ENCODE results near the gene ZNF526. TPM values are rescaled to one million over a fixed set of nuclear protein-coding genes. Genes with fewer than 3 reads are reported as not detected.

The ZNF526 gene
- total and polyA plus RNA-seq, 9 of the 15 experiments (the other 6 are each of a cell fraction or from before 2014, with no cell fraction given): 1.3 to 17.9 (median 6.2) TPM

GRCh38 chr19:42217520-42218437, 2.3 kb upstream of the ZNF526 start, which contains the start of gene DEDD2 (continued):
- TF ChIP-seq GABPA (tag; conservative IDR thresholded peaks at IDR 0.05; ENCODE audit: low read depth) (peak; percentile 74), ESRRB (CRISPR knock-in tag; IDR thresholded peaks at IDR 0.05; ENCODE audit: borderline replicate concordance) (no peak), ATF2 (CRISPR knock-in tag; IDR thresholded peaks at IDR 0.05) (no peak), SUPT5H (IDR thresholded peaks at IDR 0.05) (peak; percentile 75), SRSF3 (IDR thresholded peaks at IDR 0.05; ENCODE audit: insufficient read depth, low read length) (no peak; the same call in 1 of the 2 replicates), HINFP (tag; conservative IDR thresholded peaks at IDR 0.05; ENCODE audit: low read depth) (no peak), POLR2AphosphoS2 (IDR thresholded peaks at IDR 0.05; ENCODE audit: low read length) (peak; percentile 91; the same call in 1 of the 2 replicates), EGR1 (conservative IDR thresholded peaks at IDR 0.05) (peak; percentile 92), LEF1 (IDR thresholded peaks at IDR 0.05) (peak; percentile 46; the same call in 1 of the 2 replicates), XRCC4 (IDR thresholded peaks at IDR 0.05; ENCODE audit: extremely low read depth, insufficient read depth, insufficient read length) (no peak), NCOA1 (IDR thresholded peaks at IDR 0.05; ENCODE audit: low read depth) (no peak), HSF4 (CRISPR knock-in tag; IDR thresholded peaks at IDR 0.05; ENCODE audit: borderline replicate concordance) (no peak), E2F4 (CRISPR knock-in tag; IDR thresholded peaks at IDR 0.05; ENCODE audit: low read depth) (no peak)
- TF ChIP-seq, protein P1, sequence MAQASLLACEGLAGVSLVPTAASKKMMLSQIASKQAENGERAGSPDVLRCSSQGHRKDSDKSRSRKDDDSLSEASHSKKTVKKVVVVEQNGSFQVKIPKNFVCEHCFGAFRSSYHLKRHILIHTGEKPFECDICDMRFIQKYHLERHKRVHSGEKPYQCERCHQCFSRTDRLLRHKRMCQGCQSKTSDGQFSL (CRISPR knock-in tag; IDR thresholded peaks at IDR 0.05): peak; percentile 83; the same call in 1 of the 2 replicates
- TF ChIP-seq, protein P1 (tag; IDR thresholded peaks at IDR 0.05): peak in 1 of 2 experiments; percentile 68; a peak in 2 of 4 replicates
- TF ChIP-seq, protein P2, sequence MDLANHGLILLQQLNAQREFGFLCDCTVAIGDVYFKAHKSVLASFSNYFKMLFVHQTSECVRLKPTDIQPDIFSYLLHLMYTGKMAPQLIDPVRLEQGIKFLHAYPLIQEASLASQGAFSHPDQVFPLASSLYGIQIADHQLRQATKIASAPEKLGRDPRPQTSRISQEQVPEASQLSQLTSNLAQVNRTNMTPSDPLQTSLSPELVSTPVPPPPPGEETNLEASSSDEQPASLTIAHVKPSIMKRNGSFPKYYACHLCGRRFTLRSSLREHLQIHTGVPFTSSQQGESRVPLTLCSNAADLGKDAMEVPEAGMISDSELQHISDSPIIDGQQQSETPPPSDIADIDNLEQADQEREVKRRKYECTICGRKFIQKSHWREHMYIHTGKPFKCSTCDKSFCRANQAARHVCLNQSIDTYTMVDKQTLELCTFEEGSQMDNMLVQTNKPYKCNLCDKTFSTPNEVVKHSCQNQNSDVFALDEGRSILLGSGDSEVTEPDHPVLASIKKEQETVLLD (IDR thresholded peaks at IDR 0.05): peak; percentile 100
- TF ChIP-seq, protein P3, sequence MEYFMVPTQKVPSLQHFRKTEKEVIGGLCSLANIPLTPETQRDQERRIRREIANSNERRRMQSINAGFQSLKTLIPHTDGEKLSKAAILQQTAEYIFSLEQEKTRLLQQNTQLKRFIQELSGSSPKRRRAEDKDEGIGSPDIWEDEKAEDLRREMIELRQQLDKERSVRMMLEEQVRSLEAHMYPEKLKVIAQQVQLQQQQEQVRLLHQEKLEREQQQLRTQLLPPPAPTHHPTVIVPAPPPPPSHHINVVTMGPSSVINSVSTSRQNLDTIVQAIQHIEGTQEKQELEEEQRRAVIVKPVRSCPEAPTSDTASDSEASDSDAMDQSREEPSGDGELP (CRISPR knock-in tag; IDR thresholded peaks at IDR 0.05; ENCODE audit: borderline replicate concordance): peak; percentile 81; the same call in 1 of the 2 replicates

Measured in K562 (cell line).